ENCODE measurements around the gene CHPF. TPM values are rescaled to one million over a fixed set of nuclear protein-coding genes. Genes with fewer than 3 reads are reported as not detected.

Gene CHPF
- total RNA-seq, 1 donor from 2014 or later: 81.0 TPM

- H3K27me3 Mint-ChIP-seq (ENCODE audit: low read depth): no peaks in the 10 kb centered on the region
- TF ChIP-seq, protein P1, sequence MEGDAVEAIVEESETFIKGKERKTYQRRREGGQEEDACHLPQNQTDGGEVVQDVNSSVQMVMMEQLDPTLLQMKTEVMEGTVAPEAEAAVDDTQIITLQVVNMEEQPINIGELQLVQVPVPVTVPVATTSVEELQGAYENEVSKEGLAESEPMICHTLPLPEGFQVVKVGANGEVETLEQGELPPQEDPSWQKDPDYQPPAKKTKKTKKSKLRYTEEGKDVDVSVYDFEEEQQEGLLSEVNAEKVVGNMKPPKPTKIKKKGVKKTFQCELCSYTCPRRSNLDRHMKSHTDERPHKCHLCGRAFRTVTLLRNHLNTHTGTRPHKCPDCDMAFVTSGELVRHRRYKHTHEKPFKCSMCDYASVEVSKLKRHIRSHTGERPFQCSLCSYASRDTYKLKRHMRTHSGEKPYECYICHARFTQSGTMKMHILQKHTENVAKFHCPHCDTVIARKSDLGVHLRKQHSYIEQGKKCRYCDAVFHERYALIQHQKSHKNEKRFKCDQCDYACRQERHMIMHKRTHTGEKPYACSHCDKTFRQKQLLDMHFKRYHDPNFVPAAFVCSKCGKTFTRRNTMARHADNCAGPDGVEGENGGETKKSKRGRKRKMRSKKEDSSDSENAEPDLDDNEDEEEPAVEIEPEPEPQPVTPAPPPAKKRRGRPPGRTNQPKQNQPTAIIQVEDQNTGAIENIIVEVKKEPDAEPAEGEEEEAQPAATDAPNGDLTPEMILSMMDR (IDR thresholded peaks at IDR 0.05; ENCODE audit: unreplicated experiment): no peak
- peak overlapping the region; percentile 85 for H3K27ac Mint-ChIP-seq
- DNase-seq (ENCODE audit: low spot score in 2 of 2, unreplicated experiment in 2 of 2): no peak
- H3K9me3 Mint-ChIP-seq: no peaks in the 10 kb centered on the region
- H3K36me3 Mint-ChIP-seq: peaks cover 22% of the 10 kb centered on the region
- peak overlapping the region; percentile 77 for H3K4me3 Mint-ChIP-seq
- peaks cover 26% of the 10 kb centered on the region for H3K4me1 Mint-ChIP-seq
These were observed 26.0 kb upstream of the CHPF start for GRCh38 chr2:219569635-219570034.

GRCh38 chr2:219569041-219569440 lies 25.4 kb upstream of the CHPF start:
- Mint-ChIP-seq H3K27ac (peak overlapping the region; percentile 85), H3K4me3 (peak overlapping the region; percentile 77), H3K4me1 (peaks cover 26% of the 10 kb centered on the region), H3K27me3 (ENCODE audit: low read depth) (no peaks in the 10 kb centered on the region), H3K36me3 (peaks cover 26% of the 10 kb centered on the region), H3K9me3 (no peaks in the 10 kb centered on the region)
- DNase-seq (ENCODE audit: low spot score in 2 of 2, unreplicated experiment in 2 of 2): no peak
- TF ChIP-seq, protein P1 (IDR thresholded peaks at IDR 0.05; ENCODE audit: unreplicated experiment): no peak

DNA sequence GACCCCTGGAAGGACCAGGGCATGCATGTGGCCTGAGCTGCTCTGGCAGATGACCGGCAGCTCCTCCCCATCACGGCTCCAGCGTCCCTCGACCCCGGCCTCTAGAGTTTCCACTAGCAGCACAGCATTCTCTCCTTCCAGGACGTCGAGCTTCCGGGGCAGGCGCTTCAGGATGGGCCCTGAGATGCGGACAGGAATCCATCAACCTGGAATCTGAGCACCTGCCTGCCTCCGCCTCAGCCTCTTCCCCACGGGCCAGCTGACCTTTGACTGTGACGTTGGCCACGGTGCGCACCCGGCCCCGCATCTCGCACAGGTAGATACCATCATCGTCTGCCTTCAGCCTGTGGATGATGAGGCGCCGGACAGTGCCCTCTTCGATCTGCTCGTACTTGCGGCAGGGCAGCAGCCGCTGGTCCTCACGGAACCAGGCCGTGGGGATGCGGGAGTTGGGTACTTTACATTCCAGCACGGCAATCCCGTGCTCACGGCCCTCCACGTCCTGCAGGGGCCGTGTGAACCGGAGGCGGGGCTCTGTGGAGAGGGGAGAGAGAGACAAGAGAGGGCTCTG lies 24.3 kb upstream of the CHPF start:
- no peak overlapping the region for H3K4me3 Mint-ChIP-seq
- TF ChIP-seq, protein P1 (IDR thresholded peaks at IDR 0.05; ENCODE audit: unreplicated experiment): no peak
- no peak for DNase-seq (ENCODE audit: low spot score in 2 of 2, unreplicated experiment in 2 of 2)
- H3K4me1 Mint-ChIP-seq: peaks cover 23% of the 10 kb centered on the region
- no peak overlapping the region for H3K27ac Mint-ChIP-seq
- H3K9me3 Mint-ChIP-seq: no peaks in the 10 kb centered on the region
- no peaks in the 10 kb centered on the region for H3K27me3 Mint-ChIP-seq (ENCODE audit: low read depth)
- peaks cover 27% of the 10 kb centered on the region for H3K36me3 Mint-ChIP-seq

DNA sequence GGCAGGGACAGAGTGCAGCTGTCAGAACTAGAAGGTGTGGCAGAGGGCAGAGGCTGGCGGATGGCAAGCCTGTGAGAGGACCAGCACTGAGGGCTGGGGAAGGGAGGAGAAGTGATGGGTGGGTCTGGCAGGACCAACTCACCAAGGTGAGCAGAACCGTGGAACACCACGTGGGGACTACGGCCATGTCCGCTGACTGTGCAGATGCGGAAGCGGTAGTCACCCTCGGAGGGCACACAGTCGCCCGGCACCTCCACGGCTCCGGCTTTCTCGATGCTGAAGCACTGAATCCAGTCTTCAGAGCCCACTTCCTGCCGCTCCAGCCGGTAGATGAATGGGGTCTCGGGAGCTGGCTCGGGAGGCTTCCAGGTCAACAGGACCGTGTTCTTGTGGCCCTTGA lies 23.5 kb upstream of the CHPF start:
- Mint-ChIP-seq H3K36me3 (peaks cover 30% of the 10 kb centered on the region), H3K4me3 (no peak overlapping the region), H3K4me1 (peaks cover 22% of the 10 kb centered on the region), H3K27ac (no peak overlapping the region), H3K9me3 (no peaks in the 10 kb centered on the region), H3K27me3 (ENCODE audit: low read depth) (no peaks in the 10 kb centered on the region)
- TF ChIP-seq, protein P1 (IDR thresholded peaks at IDR 0.05; ENCODE audit: unreplicated experiment): no peak
- DNase-seq (ENCODE audit: low spot score in 2 of 2, unreplicated experiment in 2 of 2): no peak

- Mint-ChIP-seq H3K27ac (no peak overlapping the region), H3K27me3 (ENCODE audit: low read depth) (no peaks in the 10 kb centered on the region), H3K36me3 (peaks cover 30% of the 10 kb centered on the region), H3K4me1 (peaks cover 20% of the 10 kb centered on the region), H3K4me3 (no peak overlapping the region), H3K9me3 (no peaks in the 10 kb centered on the region)
- no peak for DNase-seq (ENCODE audit: low spot score in 2 of 2, unreplicated experiment in 2 of 2)
- TF ChIP-seq, protein P1 (IDR thresholded peaks at IDR 0.05; ENCODE audit: unreplicated experiment): no peak
These were observed 23.0 kb upstream of the CHPF start for GRCh38 chr2:219566640-219567039.
